Upper lobe of left lung (tissue), 4 donors: ENCODE data around the gene ILK.

Source experiments
- CTCF ChIP-seq, 6 experiments: fragments of 450-650 bp in 4 of 6; fragments of 200-600 bp in 2 of 6; sonication (generic) in 2 of 6; IDR thresholded peaks; one replicate each; pipeline ENCODE4 v1.5.1; 2016 to 2019; ENCODE audit warnings: antibody characterized with exemption in 6 of 6
- EP300 ChIP-seq, 4 donors: sonication (generic); formaldehyde crosslinking; IDR thresholded peaks; one replicate each; pipeline ENCODE4 v1.5.1; 2017; ENCODE audit warnings: antibody characterized with exemption in 4 of 4, control low read depth in 2 of 4
- POLR2A ChIP-seq, 4 donors: fragments of 450-650 bp; IDR thresholded peaks; one replicate each; pipeline ENCODE4 v1.5.1; 2016 to 2017; ENCODE audit warnings: antibody characterized with exemption in 4 of 4, mild to moderate bottlenecking in 2 of 4
- POLR2AphosphoS5 ChIP-seq, 2 donors: sonication (generic); formaldehyde crosslinking; IDR thresholded peaks; one replicate each; pipeline ENCODE4 v1.5.1; 2017; ENCODE audit warnings: antibody characterized with exemption in 2 of 2

- TF ChIP-seq CTCF (IDR thresholded peaks at IDR 0.05) (no peak), POLR2A (IDR thresholded peaks at IDR 0.05) (no peak), POLR2AphosphoS5 (IDR thresholded peaks at IDR 0.05) (no peak), EP300 (IDR thresholded peaks at IDR 0.05) (no peak)
These were observed 36.7 kb upstream of the ILK start for GRCh38 chr11:6566704-6567370.
